Hepatocyte (in vitro differentiated cells): ENCODE results near the gene KLHDC9.

ENCODE experiments used
- CTCF ChIP-seq: fragments of 200-600 bp; sonication (generic); IDR thresholded peaks from 2 replicates; pipeline ENCODE4 v1.5.1; 2016; ENCODE audit warnings: antibody characterized with exemption, mild to moderate bottlenecking; ENCODE audit not compliant: poor library complexity
- EZH2 ChIP-seq: fragments of 200-600 bp; sonication (generic); IDR thresholded peaks from 2 replicates; pipeline ENCODE4 v1.6.1; 2016; ENCODE audit warnings: antibody characterized with exemption, mild to moderate bottlenecking, borderline replicate concordance

- TF ChIP-seq CTCF (no peak), EZH2 (no peak)
Measured at GRCh38 chr1:161069241-161069640, 28.9 kb upstream of the KLHDC9 start.
